GDM1 (cell line): ENCODE results near the gene ITGA7.

Experiments used
- DNase-seq: peaks from one replicate; lab custom pipeline; 2025; lab: John Stamatoyannopoulos, UW

Gene ITGA7

GRCh38 chr12:55707841-55708694, at the start of gene ITGA7:
ITGA7 (minus strand) TSS chr12:55707904; CDS start chr12:55707682, 222 bp downstream.
- no peak for DNase-seq

GRCh38 chr12:55755246-55755645, 47.5 kb upstream of the ITGA7 start:
- DNase-seq = no peak

GRCh38 chr12:55748230-55748993, 40.7 kb upstream of the ITGA7 start:
- no peak for DNase-seq

GRCh38 chr12:55746913-55747231, 39.2 kb upstream of the ITGA7 start:
- DNase-seq = no peak

- no peak for DNase-seq
These were observed 38.6 kb upstream of the ITGA7 start for GRCh38 chr12:55746174-55746912.

GRCh38 chr12:55745361-55746173, 37.9 kb upstream of the ITGA7 start:
- DNase-seq = no peak

GRCh38 chr12:55744340-55745030, 36.8 kb upstream of the ITGA7 start:
- no peak for DNase-seq

GRCh38 chr12:55743406-55744339, 36.0 kb upstream of the ITGA7 start:
- peak; percentile 57 for DNase-seq

GRCh38 chr12:55742719-55743405, 35.2 kb upstream of the ITGA7 start, which contains the start of gene GDF11:
GDF11 (plus strand) TSS chr12:55743122; CDS start chr12:55743317, 195 bp downstream.
- peak; percentile 57 for DNase-seq

- no peak for DNase-seq
These were observed 34.4 kb upstream of the ITGA7 start for GRCh38 chr12:55741931-55742680.

- no peak for DNase-seq
These were observed 31.3 kb upstream of the ITGA7 start for GRCh38 chr12:55739025-55739378.

- DNase-seq = peak; percentile 83
These were observed 30.7 kb upstream of the ITGA7 start for GRCh38 chr12:55738123-55739024.

GRCh38 chr12:55737581-55738122, 29.9 kb upstream of the ITGA7 start:
- DNase-seq = no peak

- DNase-seq = peak; percentile 47
These were observed 29.3 kb upstream of the ITGA7 start for GRCh38 chr12:55736780-55737580.

- DNase-seq = no peak
These were observed 28.4 kb upstream of the ITGA7 start for GRCh38 chr12:55736076-55736475.

- DNase-seq = no peak
These were observed 26.9 kb upstream of the ITGA7 start for GRCh38 chr12:55734595-55734994.
